ENCODE results near the gene OCA2.

The OCA2 gene

DNA sequence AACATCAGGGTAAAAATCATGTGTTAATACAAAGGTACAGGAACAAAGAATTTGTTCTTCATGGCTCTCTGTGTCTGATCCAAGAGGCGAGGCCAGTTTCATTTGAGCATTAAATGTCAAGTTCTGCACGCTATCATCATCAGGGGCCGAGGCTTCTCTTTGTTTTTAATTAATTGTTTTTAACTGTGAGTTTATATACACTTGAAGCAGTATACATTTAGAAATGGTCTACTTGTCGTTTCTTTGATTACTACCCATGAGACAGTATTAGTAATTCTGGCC lies 21.2 kb upstream of the OCA2 start:
- DNase-seq (ENCODE audit: low read depth in 2 of 2) = no peak

DNA sequence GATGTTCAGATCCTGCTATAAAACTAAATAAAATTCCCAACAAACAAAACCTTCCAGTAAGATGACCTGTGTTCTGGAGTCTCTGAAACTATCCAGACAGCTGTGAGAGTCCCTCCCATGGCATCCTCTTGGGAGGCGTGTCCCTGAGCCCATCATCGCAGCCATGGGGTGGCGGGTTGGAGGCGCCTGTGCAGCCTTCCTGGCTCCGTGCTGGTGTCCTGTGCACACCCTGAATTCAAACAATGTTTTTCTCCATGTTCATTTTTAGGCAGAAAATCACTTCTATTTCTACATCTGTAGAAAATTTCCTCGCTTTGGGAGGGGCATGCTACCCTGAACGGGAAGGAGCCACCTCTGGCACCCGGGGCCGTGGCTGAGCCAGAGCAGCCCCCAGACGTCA lies 19.4 kb upstream of the OCA2 start:
- no peak for DNase-seq (ENCODE audit: low read depth in 2 of 2)

DNA sequence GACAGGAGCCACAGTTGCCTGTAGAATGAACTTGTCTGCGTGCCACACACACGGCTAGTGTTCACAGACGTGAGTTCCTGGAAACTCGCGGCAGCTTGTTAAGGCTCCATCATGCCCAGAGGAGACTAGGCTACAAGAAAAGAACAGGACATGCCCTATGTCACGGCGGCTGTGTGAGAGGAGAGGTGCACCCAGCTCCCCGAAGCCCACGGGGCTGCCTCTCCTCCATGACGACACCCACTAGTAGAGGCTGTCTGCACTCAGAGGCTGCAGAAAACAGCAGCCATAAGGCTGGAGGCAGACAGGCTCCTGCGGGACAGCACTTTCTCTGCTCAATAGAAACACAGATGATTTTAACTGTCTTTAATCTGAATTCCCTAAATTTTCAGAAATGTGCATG lies 19.0 kb upstream of the OCA2 start:
- no peak for DNase-seq (ENCODE audit: low read depth in 2 of 2)

DNA sequence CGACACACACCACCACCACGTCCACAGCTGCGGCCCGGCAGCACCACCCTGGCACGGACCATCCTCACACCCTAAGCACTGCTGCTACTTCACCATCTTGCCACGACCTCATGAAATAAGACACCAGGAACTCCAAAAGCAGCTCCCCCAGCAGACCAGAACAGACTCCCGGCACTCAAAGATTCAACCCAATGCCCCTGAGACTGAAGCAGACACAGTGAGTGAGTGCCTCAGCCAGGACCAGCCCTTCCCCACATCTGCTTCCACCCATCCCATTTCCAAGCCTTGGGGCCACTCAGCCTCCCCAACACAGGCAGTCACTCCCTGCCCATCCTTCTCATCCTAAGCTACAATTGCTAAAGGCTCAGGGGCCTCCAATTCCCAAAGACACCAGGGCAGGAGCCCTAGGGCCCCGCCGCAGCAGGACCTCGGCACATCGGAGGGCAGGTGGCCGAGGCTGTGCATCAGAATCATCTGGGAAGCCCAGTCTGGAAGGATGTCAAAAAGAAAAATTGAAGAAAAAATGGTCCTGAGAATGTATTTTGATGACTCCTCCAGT lies 18.4 kb upstream of the OCA2 start:
- no peak for DNase-seq (ENCODE audit: low read depth in 2 of 2)

DNA sequence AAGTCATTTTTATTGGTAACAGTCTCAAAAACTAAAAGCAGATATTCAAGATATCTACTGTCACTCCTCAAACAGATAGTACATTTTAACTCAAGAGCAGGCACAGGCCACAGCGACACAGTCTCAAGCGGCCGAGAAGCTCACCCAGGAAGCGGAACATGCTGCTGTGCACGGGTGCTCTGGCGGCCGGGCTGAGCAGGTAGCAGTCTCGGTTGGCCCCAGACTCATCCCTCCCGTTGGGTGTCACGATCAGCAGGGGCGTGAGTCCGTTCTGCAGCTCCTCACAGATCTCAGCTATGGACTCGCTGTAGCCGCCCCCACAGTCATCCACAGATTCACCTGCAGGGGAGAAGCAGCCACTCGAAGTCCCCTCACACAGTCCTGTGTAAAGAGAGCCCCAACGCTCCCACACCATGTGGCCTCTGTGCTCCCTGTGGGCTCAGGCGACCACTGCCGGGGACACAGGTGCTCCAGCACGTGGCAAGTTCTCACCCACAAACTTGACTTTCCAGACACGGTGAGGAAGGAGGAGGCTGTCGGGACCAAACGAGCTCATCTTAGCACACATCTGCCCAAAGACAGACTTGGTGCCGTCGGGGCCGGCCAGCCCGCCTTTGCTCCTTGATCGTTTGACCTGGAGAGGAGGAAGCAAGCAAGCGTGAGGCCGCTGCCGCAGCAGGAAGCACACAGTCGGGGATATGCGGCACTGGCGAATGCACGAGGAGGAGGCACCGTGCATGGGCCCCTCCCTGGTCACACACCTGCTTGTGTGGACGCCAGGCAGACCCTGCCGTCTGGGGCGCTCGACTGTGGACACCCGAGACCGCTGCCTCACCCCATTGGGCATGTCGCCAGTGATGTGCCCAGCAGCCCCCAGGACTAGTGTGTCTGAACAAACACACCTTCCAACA lies 17.7 kb upstream of the OCA2 start:
- DNase-seq (ENCODE audit: low read depth in 2 of 2) = no peak

DNA sequence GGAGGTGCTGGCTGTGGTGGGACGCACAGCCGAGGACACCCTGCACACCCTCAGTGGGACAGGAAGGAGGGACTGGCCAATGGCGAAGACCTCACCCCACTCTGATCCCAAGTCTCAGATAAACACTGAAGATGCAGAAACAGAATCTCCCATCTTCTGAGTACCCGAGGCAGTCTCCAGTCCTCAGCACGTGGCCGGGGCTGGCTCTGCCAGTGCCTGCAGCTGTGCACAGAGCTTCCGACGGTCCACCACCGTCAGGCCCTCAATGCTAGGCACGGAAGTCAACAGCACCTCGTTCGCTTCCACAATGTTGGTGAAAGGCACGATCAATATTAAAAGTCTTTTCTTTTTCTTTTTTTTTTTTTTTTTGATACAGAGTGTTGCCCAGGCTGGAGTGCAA lies 16.8 kb upstream of the OCA2 start:
- no peak for DNase-seq (ENCODE audit: low read depth in 2 of 2)

DNA sequence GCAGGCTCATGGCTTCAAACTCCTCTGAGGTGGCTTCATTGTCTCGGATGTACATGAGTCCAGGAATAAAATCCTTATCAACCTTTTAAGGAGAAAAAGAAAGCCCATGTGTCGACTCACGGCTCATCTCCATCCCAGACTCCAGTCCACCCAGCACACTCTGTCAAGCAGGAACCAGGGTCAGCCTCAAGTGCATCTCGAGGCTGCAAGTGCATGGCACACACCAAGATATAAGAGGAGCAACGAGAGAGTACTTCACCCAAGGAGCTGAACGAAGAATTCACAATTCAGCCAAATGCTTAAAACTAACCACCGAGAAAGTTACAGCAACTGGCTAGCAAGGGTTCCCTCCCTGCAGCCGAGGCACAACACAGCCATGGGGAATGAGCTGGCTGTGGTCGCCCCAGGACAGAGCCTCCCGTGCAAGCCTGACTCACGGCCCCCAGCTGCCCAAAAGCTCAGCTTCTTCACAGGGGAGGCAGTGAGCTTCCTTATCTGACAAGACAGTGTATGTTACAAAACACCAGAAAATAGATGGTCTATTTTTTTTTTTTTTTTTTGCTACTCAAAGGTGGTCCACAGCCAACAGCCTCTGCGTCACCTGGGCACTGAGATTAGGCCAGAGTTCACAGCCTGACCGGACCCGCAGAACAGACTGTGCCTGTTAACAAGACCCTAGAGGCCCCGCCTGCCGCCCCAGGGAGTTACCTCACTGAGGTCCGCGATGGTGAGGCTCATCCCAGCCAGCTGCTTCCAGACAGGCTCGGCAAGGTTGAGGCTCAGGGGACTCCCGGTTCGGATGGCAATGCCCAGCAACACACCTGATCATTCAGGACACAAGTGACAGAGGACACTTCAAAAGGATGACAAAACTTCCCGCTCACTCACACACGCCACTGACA lies 15.9 kb upstream of the OCA2 start:
- no peak for DNase-seq (ENCODE audit: low read depth in 2 of 2)

DNA sequence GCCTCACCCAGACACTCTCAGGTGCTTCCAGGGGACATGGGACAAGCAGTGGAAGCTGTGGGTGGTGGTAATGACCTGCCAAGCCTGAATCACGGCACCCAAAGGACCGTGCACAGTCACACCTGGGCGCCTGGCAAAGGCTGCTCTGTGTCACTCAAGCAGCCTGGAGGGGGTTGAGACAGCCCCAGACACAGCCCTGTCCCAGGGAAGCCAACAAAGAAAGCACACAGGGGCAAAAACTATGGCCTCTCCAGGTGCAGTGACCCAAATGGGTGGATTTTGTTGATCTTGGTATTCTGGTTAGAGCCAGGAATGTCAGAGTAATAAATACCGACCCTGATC lies 15.0 kb upstream of the OCA2 start:
- no peak for DNase-seq (ENCODE audit: low read depth in 2 of 2)

DNA sequence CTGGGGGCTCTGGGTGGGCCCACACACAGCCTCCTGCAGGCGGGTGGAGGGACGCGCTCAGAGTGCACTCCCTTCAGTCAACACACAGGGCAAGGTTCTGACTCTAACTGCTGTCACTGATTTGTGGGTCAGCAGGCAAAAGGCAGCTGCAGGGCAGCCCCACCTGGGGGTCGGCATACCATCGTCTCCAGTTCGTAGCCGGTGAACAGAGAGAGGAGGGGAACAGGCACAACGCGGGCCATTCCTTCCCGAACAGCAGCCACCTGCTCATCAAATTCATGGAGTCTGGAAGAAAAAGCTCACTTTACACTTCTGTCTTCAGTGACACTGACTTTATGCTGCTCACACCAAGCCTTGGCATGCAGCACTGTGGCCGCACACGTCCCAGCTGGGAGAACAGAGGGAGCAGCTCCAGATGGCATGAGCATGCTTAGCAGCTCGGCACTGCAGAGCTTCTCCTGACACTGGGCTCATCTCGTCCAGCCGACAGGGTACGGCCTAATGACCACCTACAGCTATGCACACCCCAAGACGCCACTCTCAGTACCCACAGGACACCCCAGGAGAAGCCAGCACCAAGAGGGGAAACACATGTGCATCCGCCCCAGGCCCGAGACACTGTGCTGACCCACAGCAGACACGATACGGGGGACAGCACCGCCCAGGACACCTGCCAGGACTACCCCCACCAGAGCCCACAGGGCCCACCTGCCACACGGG lies 14.4 kb upstream of the OCA2 start:
- DNase-seq (ENCODE audit: low read depth in 2 of 2) = no peak

DNA sequence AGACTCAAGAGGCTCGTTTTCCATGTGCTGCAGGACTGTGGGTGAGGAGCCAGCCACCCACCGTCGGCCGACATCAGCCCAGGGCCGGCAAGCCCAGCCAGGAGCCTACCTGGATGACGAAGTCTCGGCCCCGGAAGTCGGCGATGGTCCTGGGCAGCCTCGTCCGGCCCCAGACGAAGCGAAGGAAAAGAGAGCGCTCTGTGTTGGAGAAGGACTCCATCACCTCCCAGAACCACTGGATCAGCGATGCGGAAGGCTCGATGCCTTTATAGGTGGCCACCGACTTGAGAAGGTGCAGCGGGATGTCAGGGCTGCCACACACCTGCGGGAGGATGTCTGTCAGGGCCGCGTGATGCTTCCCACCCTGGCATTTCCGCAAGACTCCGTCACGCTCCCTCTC lies 13.8 kb upstream of the OCA2 start:
- no peak for DNase-seq (ENCODE audit: low read depth in 2 of 2)

DNA sequence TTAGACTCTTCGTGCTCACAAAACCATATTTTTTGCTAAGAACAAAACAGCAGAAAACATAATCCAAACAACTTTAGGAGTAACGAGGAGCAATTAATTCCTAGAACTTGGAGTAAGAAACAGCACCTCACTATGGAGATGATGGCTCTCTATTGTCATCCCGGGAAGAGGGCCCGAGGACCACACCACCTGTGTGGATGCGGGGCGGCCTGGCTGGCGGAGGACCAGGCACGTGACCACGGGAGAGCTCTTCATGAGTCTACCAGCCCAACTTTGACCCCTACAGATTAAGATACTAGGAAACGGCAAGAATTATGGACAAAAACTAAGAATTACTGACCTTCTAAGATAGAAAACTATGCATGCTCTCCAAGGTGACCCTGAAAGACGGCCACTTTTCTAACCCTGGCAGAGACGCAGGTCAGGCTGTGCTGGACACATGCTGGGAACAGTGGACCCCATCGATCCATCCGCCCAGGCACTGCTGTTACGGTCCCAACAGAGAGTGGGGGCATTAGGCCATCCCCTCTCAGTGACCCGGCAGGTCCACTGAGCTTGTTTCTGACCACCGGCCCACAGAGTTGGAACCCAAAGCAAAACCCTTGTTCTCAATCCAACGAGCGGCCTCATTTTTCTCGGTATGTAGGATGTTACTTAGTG lies 13.1 kb upstream of the OCA2 start:
- no peak for DNase-seq (ENCODE audit: low read depth in 2 of 2)

DNA sequence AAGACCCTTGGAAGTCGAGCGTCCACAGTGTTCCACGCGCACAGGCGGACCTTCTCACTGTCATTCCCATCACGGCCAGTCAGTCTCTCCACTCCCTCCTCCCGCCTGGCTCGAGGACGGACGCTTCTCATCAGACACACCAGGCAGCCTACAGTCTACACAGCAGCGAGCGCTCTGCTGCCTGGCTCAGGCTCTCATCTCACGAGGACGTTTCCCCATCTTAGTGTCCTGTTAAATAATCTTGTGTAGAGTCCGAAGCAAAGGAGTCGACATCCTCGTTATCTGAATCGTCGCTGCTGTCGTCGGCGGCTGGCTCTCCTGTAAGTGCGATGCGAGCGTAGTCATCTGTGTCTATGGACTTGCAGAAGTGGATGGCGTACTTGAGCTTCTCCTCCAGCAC lies 12.4 kb upstream of the OCA2 start:
- DNase-seq (ENCODE audit: low read depth in 2 of 2) = no peak

DNA sequence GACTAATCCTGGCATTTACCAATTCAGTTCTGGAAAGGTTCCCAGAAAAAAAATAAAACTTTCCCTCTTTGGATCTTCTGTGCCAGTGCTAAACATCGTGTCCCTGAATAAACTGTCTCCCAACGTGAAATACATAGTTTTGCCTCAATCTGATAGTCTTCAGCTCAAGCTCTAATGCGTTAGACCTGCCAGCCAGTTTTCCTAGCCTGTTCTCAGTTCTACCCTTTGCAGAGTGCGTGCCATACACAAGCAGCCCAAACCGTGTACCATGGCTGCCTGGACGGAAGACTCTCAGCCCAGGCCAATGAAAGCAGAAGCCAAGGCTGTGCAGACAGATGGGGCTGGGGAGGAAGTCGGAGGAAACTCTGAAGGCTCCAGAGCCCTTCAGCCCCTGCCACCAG lies 11.4 kb upstream of the OCA2 start:
- DNase-seq (ENCODE audit: low read depth in 2 of 2) = no peak

DNA sequence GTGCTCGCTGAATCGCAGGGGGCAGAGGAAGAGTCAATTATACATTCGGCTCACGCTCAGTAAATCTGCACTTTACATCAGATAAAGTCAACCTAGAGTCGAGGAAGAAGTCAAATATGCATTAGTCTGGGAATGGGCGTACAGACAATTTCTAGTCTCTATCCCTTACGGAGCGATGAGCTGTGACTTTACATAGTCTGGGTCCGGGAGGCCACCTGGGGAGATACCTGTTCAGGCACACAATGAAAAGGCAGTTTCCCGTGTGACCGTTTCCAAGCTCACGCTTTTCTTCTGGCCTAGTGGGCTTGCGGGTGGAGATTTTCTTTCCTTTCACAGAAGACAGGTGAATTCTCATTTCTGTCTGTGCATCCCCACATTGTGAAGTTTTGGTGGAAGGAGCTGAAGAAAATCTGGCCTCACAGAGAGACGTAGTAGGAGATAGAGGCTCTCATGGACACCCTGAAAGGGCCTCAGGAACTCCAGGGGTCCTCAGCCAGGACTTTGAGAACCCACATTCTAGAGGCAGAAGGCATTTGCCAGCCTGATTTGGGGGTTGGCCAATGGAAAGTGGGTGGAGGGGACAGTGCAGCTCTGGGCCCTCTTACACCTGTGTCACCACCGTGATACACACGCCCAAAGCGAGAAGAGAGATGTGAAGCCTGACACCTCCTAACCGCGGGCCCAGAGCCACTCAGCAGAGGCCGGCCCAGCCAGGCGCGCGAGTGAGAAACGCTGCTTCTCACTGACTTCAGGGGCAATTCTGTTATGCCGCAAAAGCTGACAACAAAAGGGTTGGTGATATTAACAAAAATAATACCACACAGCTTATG lies 10.7 kb upstream of the OCA2 start:
- no peak for DNase-seq (ENCODE audit: low read depth in 2 of 2)

DNA sequence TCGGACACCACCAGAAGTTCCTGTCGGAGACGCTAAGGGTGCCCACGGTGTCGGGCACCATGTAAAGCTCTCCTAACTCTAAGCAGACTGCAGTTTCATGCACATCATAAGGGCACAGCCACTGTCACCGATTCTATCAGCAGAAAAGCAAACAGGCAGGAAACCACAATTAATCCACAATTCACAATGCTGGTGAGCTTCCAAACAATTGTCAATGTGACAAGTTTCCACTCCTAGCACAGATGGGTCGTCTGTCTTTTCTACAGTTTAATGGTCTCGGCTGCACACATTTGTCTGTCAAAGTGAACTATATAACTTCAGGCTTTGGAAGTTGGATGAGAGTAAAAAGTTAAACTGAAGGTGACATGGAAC lies 8.8 kb upstream of the OCA2 start:
- no peak for DNase-seq (ENCODE audit: low read depth in 2 of 2)

DNA sequence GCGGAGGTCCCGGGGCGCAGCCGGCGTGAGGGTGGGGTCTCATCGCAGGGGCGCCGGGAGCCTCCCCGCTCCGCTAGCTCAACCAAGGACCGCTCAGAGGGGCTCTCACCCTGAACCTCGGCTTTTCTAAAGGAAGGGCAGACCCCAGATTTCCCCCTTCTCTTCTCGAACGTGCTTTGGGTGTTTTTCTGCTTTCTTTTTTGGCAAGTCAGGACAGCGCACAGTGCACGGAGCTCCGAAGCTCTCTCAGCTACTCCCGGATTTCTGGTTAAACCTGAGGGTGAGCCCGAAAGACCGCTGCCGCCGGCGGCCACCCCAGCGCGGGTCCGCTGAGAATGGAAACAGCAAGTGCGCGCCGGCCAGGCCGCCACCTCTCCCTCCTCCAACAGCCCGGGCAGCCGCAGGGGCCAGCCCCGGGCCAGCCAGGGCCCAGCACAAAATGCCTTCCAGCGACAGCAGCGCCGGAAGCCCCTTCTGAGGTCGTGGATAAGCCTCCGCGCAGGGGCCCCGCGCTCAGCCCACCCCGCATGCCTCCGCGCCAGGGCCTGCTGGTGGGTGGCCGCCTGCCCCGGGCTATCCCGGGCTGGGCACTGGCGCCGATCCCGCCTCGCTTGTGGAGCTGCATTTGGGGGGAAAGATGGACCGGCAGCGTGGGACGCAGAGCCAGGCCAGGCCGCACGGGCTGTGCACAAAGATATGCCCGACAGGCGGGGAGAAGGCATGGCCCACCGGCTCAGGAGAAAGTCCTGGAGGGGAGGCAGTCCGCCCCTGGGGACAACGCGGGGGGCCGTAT lies 8.2 kb upstream of the OCA2 start:
- DNase-seq (ENCODE audit: low read depth in 2 of 2) = no peak

DNA sequence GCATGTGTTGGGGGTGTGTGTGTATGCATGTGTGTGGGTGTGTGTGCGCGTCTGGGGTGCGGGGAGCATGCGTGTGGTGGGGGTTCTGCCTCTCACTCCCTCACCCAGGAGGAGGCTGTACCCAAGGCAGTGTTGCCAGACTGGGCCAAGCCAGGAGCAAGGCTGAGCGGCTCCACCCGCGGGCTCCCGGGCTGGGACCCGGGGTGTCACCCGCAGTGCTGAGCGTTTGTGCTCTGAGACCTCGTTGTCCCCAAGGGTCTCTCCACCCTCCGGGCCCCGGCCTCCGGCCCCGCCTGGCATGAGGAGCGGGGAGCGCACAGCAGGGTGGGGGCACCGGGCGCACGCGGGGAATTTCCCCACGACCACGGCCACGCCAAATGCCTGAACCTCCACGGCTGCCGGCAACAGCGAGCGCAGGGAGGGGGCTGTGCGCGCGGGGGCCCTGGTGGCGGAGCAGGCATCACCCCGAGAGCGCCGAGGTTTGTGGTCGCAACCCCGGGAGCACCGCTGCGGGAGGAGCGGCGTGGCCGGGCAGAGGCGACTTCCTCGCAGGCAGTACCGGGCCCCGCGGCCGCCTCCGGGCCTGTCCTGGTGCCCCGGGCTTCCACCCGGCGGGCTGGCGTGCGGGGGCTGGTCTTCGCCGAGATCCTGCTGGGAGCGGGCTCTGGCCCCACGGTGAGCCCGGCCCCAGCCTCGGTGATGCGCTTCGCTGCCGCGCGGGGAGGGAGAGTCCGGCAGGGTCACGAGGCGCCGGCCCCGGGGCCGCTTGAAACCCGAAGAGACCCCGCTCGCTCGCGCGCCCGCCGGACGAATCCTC lies 7.4 kb upstream of the OCA2 start:
- DNase-seq (ENCODE audit: low read depth in 2 of 2) = no peak

DNA sequence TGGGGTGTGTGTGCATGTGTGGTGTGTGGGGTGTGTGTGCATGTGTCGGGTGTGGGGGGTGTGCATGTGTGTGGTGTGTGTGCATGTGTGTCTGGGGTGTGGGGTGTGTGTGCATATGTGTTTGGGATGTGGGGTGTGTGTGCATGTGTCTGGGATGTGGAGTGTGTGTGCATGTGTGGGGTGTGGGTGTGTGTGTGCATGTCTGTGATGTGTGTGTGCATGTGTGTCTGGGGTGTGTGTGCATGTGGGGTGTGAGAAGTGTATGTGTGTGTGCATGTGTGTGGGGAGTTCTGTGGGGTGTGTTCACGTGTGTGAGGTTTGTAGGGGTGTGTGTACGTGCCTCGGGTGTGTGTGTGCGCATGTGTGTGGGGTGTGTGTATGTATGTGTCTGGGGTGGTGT lies 6.7 kb upstream of the OCA2 start:
- no peak for DNase-seq (ENCODE audit: low read depth in 2 of 2)

DNA sequence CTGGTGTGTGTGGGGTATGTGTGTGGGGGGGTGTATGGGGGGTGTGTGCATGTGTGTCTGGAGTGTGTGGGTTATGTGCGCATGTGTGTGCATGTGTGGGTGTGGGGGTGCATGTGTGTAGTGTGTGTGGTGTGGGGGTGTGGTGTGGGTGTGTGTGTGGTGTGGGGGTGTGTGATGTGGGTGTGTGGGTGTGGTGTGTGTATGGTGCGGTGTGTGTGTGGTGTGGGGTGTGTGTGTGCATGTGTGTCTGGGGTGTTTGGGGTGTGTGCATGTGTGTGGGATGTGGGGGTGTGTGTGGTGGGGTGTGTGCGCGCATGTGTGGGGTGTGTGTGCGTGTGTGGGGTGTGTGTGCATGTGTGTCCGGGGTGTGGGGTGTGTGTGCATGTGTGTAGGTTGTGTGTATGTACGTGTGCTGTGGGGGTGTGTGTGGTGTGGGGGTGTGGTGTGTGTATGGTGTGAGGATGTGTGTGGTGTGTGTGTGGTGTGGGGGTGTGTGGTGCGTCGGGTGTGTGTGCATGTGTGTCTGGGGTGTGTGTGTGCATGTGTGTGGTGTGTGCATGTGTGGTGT lies 6.2 kb upstream of the OCA2 start:
- no peak for DNase-seq (ENCODE audit: low read depth in 2 of 2)

Data from stimulated activated CD8-positive, alpha-beta memory T cell treated with anti-CD3 and anti-CD28 coated beads, Interleukin-2, amount 100 ng/mL, for 48 hours (primary cell).